Activated CD4-positive, alpha-beta T cell treated with anti-CD3 and anti-CD28 coated beads, Interleukin-2, amount 50 U/mL, for 24 hours (primary cell): ENCODE measurements around the gene EEF1AKMT3.
"Not testable (repeated sequence)": the region's sequence is repeated elsewhere in the genome, so short reads cannot be mapped to it uniquely, and the experiment has no call there.

Experiments used
- DNase-seq, 2 donors: peaks; one replicate each; pipeline ENCODE4 v3.0.0-alpha.2; 2020; ENCODE audit warnings: low read depth in 1 of 2, low spot score in 1 of 2

EEF1AKMT3 gene

DNA sequence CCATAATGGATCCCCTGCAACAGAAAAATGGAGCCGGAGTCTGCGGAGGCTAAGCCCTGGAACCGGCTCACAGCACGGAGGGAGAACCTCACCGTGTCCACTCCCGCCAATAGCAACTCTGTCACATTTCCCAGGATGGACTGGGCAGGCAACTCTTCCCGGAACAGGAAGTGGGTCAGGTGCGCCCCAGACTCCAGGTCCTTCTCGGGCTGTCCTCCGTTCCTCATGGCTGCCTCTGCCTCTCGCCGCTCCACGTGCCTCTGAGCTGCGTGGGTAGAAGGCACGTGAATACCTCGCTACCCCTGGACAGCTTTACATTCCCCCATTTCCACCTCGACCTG is 7.8 kb upstream of the EEF1AKMT3 start:
- no peak for DNase-seq

GRCh38 chr12:57765003-57765697 is 7.3 kb upstream of the EEF1AKMT3 start:
- DNase-seq, result peak in 1 of 2 donors; percentile 41

GRCh38 chr12:57765698-57766463 is 6.5 kb upstream of the EEF1AKMT3 start:
- DNase-seq, result no peak

GRCh38 chr12:57766464-57767304 is 5.7 kb upstream of the EEF1AKMT3 start, which contains the start of gene CYP27B1:
CYP27B1 (minus strand) TSS chr12:57767078; CDS start chr12:57767041, 37 bp downstream.
- no peak for DNase-seq

DNA sequence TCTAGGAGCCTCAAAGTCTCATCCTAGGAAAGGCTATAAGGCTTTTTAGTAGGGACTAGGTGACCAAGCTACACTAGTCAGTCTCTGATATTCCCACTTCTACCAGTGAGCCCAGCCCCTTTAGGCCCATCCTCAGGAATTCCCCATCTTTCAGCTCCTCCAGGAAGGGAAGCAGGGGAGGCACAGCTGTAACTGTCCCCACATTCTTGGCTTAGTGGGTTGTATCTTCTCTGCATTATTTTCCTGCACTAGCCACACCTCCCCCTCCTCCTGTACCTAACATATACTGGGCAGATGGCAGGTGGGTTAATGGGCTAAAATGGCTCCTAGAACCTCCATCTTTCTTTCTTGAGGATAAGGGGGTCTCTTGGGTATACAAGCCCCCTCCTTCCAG is 5.1 kb upstream of the EEF1AKMT3 start:
- no peak for DNase-seq

- no peak for DNase-seq
These were observed 4.5 kb upstream of the EEF1AKMT3 start for GRCh38 chr12:57767876-57768275.

GRCh38 chr12:57769594-57769993 is 2.8 kb upstream of the EEF1AKMT3 start:
- no peak for DNase-seq

GRCh38 chr12:57770734-57771133 is 1.7 kb upstream of the EEF1AKMT3 start:
- no peak for DNase-seq

DNA sequence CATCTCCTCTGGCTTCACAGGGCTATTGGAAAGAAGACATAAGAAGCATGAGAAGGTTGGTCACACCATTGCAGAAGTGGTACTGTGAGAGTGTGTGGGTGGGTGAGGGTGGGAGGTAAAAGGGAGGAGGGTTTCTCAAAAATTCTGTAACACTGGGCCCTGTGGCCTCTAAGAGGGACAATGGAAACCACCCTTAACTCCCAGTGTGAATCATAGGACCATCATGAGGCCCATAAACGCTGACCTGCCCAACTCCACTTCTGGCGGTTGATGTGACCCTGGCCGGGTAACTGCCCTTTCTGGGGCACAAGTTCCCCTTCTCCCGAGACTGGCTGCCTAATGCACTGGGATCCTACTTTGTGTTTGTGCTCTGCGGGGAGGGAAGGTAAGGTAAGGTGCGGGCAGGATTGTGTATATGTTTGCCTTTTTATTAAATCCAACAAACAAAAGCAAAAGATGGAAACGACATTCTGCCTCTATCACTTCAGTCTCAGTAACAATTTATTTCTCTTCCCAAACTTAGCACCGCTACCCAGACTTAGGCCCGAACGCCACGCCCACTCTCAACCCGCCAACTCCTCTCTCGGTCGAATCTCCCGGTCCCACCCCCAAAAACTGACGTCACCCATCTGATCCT is 1.1 kb upstream of the EEF1AKMT3 start:
- peak; percentile 87 to 92 for DNase-seq

GRCh38 chr12:57771873-57772428 is 463 bp upstream of the EEF1AKMT3 start, which contains the start of gene METTL1:
METTL1 (minus strand) TSS chr12:57772105; CDS start chr12:57772083, 22 bp downstream.
- DNase-seq, result peak; percentile 90 to 93

- not testable (repeated sequence) for DNase-seq
These were observed 2.2 kb downstream of the EEF1AKMT3 start for GRCh38 chr12:57774634-57775033.

DNA sequence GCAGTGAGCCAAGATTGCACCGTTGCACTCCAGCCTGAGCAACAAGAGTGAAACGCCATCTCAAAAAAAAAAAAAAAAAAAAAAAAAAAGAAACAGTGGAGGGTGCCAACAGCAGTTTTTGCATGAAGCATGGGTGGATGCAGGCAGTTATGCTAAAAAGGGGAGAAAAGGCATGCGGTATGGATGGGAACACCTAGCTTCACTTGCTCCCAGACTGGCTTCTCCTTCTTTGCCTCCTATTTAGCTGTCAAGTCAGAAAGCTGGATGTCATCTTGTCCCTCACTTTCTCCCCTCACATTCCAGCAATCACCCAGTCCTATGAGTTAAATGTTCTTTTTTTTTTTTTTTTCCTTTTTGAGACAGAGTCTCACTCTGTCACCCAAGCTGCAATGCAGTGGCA is 2.6 kb downstream of the EEF1AKMT3 start:
- DNase-seq, result no peak

DNA sequence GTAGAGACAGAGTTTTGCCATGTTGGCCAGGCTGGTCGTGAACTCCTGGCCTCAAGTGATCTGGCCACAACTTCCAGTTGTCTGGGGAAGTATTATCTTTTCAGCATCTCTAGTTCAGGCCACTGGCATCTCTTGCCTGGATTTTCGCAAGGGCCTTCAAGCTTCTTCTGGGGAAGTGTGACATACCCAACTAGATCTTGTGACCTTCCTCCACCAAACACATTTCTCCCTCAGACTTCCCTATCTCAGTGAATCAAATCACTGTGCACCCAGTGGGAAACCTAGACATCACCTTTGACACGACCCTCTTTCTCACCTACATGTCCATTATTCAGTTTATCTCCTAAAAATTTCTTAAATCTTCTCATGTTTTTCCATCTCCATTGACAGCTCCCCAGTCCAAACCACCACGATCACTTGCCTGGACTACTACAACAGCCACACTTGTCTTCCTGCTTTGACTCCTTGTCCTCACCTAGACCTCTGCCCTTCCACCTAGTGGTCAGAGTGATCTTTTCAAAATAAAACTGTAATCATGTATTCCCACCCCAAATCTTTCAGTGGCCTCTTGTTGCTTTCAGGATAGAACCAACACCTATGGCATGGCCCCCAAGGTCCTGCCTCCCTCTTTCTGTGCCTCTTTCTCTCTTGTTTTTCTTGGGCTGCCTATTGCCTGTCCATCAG is 3.3 kb downstream of the EEF1AKMT3 start:
- no peak for DNase-seq

GRCh38 chr12:57776247-57776587 is 3.8 kb downstream of the EEF1AKMT3 start:
- no peak for DNase-seq

GRCh38 chr12:57777367-57777766 is 5.0 kb downstream of the EEF1AKMT3 start:
- no peak for DNase-seq

DNA sequence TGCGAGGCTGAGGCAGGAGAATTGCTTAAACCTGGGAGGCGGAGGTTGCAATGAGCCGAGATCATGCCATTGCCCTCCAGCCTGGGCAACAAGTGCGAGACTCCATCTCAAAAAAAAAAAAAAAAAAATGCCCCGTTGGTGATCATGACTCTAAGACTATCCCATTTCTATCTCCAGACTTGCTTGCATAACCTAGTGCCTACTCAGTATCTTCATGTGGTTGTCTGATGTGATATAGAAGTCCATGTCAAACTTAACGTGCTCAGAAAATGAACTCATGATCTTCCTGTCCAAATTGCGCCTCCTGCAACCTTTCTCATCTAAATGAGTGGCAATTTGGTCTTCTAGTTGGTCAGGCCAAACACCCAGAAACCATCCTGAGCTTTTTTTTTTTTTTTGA is 5.5 kb downstream of the EEF1AKMT3 start:
- no peak for DNase-seq

- no peak for DNase-seq
These were observed 7.3 kb downstream of the EEF1AKMT3 start for GRCh38 chr12:57779736-57780135.

DNA sequence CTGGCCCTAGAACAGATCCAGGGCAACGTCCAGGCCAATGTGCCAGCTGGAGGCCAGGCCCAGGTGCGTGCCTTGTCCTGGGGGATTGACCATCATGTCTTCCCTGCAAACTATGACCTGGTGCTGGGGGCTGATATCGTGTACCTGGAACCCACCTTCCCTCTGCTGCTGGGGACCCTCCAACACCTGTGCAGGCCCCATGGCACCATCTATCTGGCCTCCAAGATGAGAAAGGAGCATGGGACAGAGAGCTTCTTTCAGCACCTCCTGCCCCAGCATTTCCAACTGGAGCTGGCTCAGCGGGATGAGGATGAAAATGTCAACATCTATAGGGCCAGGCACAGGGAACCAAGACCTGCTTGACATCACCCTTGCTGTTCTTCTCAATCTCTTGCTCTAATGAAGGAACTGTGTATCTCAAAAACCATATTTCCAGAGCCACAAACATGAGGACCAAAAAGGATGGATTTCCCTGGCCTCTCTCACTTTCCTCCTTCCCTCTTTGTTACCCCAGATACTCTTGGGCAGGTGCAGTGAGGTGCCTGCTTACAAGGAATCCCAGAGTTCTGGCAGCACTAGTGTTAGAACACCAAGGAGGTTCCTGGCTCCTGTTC is 8.0 kb downstream of the EEF1AKMT3 start:
- DNase-seq, result no peak

- no peak for DNase-seq
These were observed 8.8 kb downstream of the EEF1AKMT3 start for GRCh38 chr12:57781244-57781643.

DNA sequence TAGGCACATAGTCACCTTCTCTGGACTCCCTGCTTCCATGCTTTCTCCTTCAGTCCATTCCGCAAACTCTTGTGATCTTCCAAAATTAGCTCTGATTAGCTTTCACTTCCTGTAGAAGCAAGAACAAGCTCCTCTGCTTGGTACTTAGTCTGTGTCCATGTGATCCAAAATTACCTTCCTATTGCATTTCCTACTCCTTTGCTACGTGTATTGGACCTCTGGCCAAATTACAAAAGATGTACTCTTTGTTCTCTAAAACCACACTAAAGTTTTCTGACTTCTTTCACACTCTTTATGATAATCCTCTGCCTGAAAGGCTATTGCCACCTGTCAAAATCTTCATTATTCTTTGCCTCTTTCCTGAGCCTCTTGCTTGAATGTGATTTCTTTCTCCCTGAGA is 9.4 kb downstream of the EEF1AKMT3 start:
- no peak for DNase-seq
